Vagina (tissue), 2 donors: ENCODE measurements around the gene CXCL13. TPM values are rescaled to one million over a fixed set of nuclear protein-coding genes. Genes with fewer than 3 reads are reported as not detected.

Experiments
- DNase-seq, 2 donors: peaks; one replicate each; pipeline ENCODE4 v3.0.0-alpha.2; 2017; ENCODE audit errors: extremely low spot score in 2 of 2
- H3K27ac ChIP-seq: fragments of 200-600 bp; sonication (generic); one replicate; pipeline ENCODE4 v1.5.1; 2019
- H3K27me3 ChIP-seq: fragments of 200-600 bp; sonication (generic); one replicate; pipeline ENCODE4 v1.5.1; 2019
- H3K36me3 ChIP-seq, 2 donors: fragments of 200-600 bp; sonication (generic); one replicate each; pipeline ENCODE4 v1.5.1; 2017 to 2019
- H3K4me1 ChIP-seq: fragments of 200-600 bp; sonication (generic); one replicate; pipeline ENCODE4 v1.5.1; 2019
- H3K4me3 ChIP-seq, 2 donors: fragments of 200-600 bp; sonication (generic); 1 replicate in 1 of 2; 2 replicates in 1 of 2; pipeline ENCODE4 v1.5.1; 2016 to 2019
- H3K9me3 ChIP-seq: fragments of 200-600 bp; sonication (generic); one replicate; pipeline ENCODE4 v1.5.1; 2019
- CTCF ChIP-seq, 3 experiments: fragments of 450-650 bp in 2 of 3; fragments of 200-600 bp in 1 of 3; sonication (generic) in 1 of 3; IDR thresholded peaks; one replicate each; pipeline ENCODE4 v1.5.1; 2017 to 2019; ENCODE audit warnings: antibody characterized with exemption in 3 of 3, mild to moderate bottlenecking in 2 of 3, moderate library complexity in 2 of 3
- POLR2A ChIP-seq, 2 donors: fragments of 450-650 bp; IDR thresholded peaks; one replicate each; pipeline ENCODE4 v1.6.1; 2017; ENCODE audit warnings: antibody characterized with exemption in 2 of 2, mild to moderate bottlenecking in 2 of 2, moderate library complexity in 2 of 2
- POLR2AphosphoS5 ChIP-seq, 2 donors: sonication (generic); formaldehyde crosslinking; IDR thresholded peaks; one replicate each; pipeline ENCODE4 v1.9.0; 2017; ENCODE audit warnings: antibody characterized with exemption in 2 of 2, mild to moderate bottlenecking in 2 of 2, low read depth in 1 of 2; ENCODE audit not compliant: insufficient read depth in 1 of 2
- intact Hi-C: fragments of 100-400 bp; cut with DNase I; formaldehyde crosslinking; loops from one replicate; pipeline ENCODE4 v1.15.1; 2023
- total RNA-seq: library from RNA; depleted of rRNA; stranded (reverse); fragments of >200 nt; gene quantifications from one replicate; pipeline ENCODE4 v1.2.3, GENCODE V29; 2016

The CXCL13 gene
- total RNA-seq, 1 donor from 2014 or later: not detected

GRCh38 chr4:77591532-77591931 is 14.1 kb upstream of the CXCL13 start:
- intact Hi-C loops: no loop called here
- TF ChIP-seq CTCF (IDR thresholded peaks at IDR 0.05) (no peak), POLR2AphosphoS5 (IDR thresholded peaks at IDR 0.05; ENCODE audit: insufficient read depth in 1 of 2, low read depth in 1 of 2) (no peak), POLR2A (IDR thresholded peaks at IDR 0.05) (no peak)
- no peak overlapping the region for H3K4me3 ChIP-seq
- DNase-seq: no peak
- no peaks in the 10 kb centered on the region for H3K27me3 ChIP-seq
- no peak overlapping the region for H3K27ac ChIP-seq
- no peaks in the 10 kb centered on the region for H3K4me1 ChIP-seq
- no peaks in the 10 kb centered on the region for H3K9me3 ChIP-seq
- no peaks in the 10 kb centered on the region for H3K36me3 ChIP-seq

GRCh38 chr4:77593101-77593500 is 12.5 kb upstream of the CXCL13 start:
- no peak overlapping the region for H3K27ac ChIP-seq
- no peak for TF ChIP-seq POLR2AphosphoS5 (IDR thresholded peaks at IDR 0.05; ENCODE audit: insufficient read depth in 1 of 2, low read depth in 1 of 2)
- no peak for TF ChIP-seq CTCF (IDR thresholded peaks at IDR 0.05)
- no peak for TF ChIP-seq POLR2A (IDR thresholded peaks at IDR 0.05)
- no peaks in the 10 kb centered on the region for H3K9me3 ChIP-seq
- H3K27me3 ChIP-seq: no peaks in the 10 kb centered on the region
- intact Hi-C loops: no loop called here
- no peak for DNase-seq
- H3K4me1 ChIP-seq: no peaks in the 10 kb centered on the region
- no peak overlapping the region for H3K4me3 ChIP-seq
- H3K36me3 ChIP-seq: no peaks in the 10 kb centered on the region

DNA sequence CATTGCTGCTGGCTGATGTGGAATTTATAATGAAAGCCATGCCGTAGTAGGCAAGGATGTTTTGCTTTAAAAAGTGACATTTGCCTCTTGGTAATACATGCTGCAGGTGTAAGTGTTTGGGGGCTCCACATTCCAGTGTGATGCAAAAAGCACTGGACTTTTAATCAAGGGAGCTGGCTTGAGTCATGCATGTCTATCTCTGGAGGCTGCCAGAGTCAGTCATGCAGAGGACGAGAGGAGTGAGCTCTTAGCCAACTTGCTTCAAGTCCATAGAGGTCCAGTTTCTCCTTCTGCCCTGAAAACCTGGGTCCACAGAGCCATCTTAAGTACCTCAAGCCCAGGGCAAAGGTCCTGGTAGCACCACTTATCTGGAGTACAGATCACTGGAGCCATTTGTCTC is 11.6 kb upstream of the CXCL13 start:
- DNase-seq: no peak
- no peak overlapping the region for H3K4me3 ChIP-seq
- H3K27me3 ChIP-seq: no peaks in the 10 kb centered on the region
- no peak overlapping the region for H3K27ac ChIP-seq
- no peaks in the 10 kb centered on the region for H3K9me3 ChIP-seq
- no peak for TF ChIP-seq CTCF (IDR thresholded peaks at IDR 0.05)
- TF ChIP-seq POLR2AphosphoS5 (IDR thresholded peaks at IDR 0.05; ENCODE audit: insufficient read depth in 1 of 2, low read depth in 1 of 2): no peak
- no peak for TF ChIP-seq POLR2A (IDR thresholded peaks at IDR 0.05)
- H3K36me3 ChIP-seq: no peaks in the 10 kb centered on the region
- no peaks in the 10 kb centered on the region for H3K4me1 ChIP-seq
- intact Hi-C loops: no loop called here

DNA sequence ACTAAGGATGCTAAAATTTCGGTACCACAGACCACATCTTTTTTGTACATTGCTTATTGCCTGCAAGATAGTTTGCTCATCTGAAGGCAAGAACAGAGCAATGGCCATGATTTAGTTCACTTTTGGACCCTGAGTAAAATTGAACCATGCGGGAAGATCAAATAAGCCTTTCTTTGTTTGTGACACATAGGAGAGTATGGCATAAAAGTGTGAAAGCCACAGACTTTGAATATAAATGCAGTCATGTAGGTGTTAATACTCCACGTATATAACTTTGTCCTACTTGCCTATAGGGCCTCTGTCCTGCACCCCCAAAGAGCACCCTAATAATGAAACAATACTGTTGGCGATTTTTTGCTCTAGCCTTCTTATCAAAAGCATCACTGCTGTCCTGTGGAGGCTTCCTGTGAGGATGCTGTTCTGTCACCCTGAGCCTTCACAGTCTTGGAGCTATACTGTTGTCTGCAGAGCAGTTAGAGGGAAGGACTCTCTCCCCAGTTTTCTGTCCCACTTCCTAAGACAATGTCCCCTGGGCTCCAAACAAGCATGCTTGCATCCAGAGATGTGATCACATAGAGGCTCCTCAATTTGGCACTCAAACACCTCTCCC is 10.2 kb upstream of the CXCL13 start:
- no peak for DNase-seq
- no peak overlapping the region for H3K4me3 ChIP-seq
- H3K27ac ChIP-seq: no peak overlapping the region
- TF ChIP-seq POLR2AphosphoS5 (IDR thresholded peaks at IDR 0.05; ENCODE audit: insufficient read depth in 1 of 2, low read depth in 1 of 2): no peak
- H3K36me3 ChIP-seq: no peaks in the 10 kb centered on the region
- intact Hi-C loops: no loop called here
- no peaks in the 10 kb centered on the region for H3K9me3 ChIP-seq
- H3K27me3 ChIP-seq: no peaks in the 10 kb centered on the region
- H3K4me1 ChIP-seq: no peaks in the 10 kb centered on the region

DNA sequence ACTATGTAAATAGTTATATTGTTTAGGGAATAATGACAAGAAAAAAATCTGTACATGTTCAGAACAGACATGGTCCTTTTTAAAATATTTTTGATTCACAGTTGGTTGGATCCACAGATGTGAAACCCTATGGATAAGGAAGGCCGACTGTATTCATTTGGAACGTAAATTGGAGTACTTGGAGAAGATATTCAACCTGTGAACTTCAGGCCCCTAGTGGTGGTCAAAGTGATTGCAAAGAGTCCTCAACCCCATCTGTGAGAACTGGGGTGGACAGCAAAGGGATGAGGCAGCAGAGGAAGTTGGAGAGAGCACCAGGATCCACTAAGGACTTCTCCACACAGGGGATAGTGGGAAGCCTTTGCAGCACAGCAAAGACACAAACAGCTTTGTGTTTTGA is 6.2 kb upstream of the CXCL13 start:
- TF ChIP-seq CTCF (IDR thresholded peaks at IDR 0.05): peak in 1 of 3 experiments; percentile 32
- no peak for TF ChIP-seq POLR2AphosphoS5 (IDR thresholded peaks at IDR 0.05; ENCODE audit: insufficient read depth in 1 of 2, low read depth in 1 of 2)
- Histone ChIP-seq H3K4me1 (no peaks in the 10 kb centered on the region), H3K36me3 (no peaks in the 10 kb centered on the region), H3K27ac (no peak overlapping the region), H3K27me3 (no peaks in the 10 kb centered on the region), H3K9me3 (no peaks in the 10 kb centered on the region), H3K4me3 (no peak overlapping the region)
- intact Hi-C loops: no loop called here
- DNase-seq: no peak
